ENCODE data around the gene SPEF1. TPM values are rescaled to one million over a fixed set of nuclear protein-coding genes. Genes with fewer than 3 reads are reported as not detected.

The SPEF1 gene
- total and polyA plus RNA-seq, 2 of the 13 experiments (the other 11 are each of a cell fraction or from before 2014, with no cell fraction given), result 0.11 to 0.27 TPM

- peak; percentile 93; the same call in 1 of the 2 replicates for TF ChIP-seq ZNF264 (CRISPR knock-in tag; IDR thresholded peaks at IDR 0.05)
- TF ChIP-seq ZBTB8A (CRISPR knock-in tag; IDR thresholded peaks at IDR 0.05; ENCODE audit: borderline replicate concordance, low read depth), result peak; percentile 25; the same call in 1 of the 2 replicates
Measured at GRCh38 chr20:3767427-3768341, 13.6 kb downstream of the SPEF1 start, which contains the start of gene ADISSP (continued).

DNA sequence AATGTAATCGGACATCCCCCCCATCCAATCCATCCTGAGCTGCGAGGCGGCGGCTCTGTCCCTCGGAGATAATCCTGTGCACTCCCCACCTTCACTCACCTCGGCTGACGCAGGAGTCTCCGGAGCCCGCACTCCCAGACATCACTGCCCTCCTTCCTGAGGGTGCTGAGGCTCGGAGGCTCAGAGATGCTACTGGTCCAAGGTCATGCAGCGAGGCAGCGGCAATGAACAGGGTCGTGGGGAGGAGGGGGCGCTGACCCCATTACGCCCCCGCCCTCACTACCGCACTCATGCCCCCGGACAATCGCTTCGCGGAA is 14.2 kb downstream of the SPEF1 start:
- Histone ChIP-seq H3K4me3 (replicated peaks in 1 of 3; ENCODE audit: insufficient read depth in 1 of 3, low read depth in 2 of 3, low read length in 3 of 3) (peak overlapping the region; percentile 72 to 93 (median 89)), H3K27ac (ENCODE audit: extremely low read length, insufficient read depth, low read length) (peak overlapping the region; percentile 39), H3K4me1 (ENCODE audit: insufficient read depth, low read length) (peaks cover 69% of the 10 kb centered on the region), H4K20me1 (ENCODE audit: insufficient read depth, low read length) (no peaks in the 10 kb centered on the region), H3K9me3 (ENCODE audit: low read length) (no peaks in the 10 kb centered on the region), H3K9ac (ENCODE audit: insufficient read depth, low read depth, low read length) (peak overlapping the region; percentile 81), H3K79me2 (ENCODE audit: insufficient read depth, low read length) (peaks cover 22% of the 10 kb centered on the region), H2AFZ (ENCODE audit: low read length) (no peak overlapping the region), H3K36me3 (replicated peaks in 1 of 2; ENCODE audit: control insufficient read depth in 1 of 2, insufficient read depth in 2 of 2, low read length in 2 of 2) (no peaks in the 10 kb centered on the region), H3K4me2 (ENCODE audit: low read depth, low read length) (peak overlapping the region; percentile 97), H3K27me3 (ENCODE audit: control insufficient read depth in 1 of 2, insufficient read depth in 2 of 2, low read length in 2 of 2) (no peaks in the 10 kb centered on the region)
- no peak for FAIRE-seq
- intact Hi-C loops (cut with micrococcal nuclease; ENCODE audit: unreplicated experiment) (no loop called here), in situ Hi-C loops (cut with HindIII; ENCODE audit: extremely low pct_ligation_motif_present, low pct_unique_long_range_greater_than_20kb) (no loop called here)
- BruUV-seq (replicated peaks), result TSS peak; percentile 50
- ATAC-seq, result peak; percentile 10; the same call in 2 of the 3 replicates
- ChIA-PET POLR2A (interaction anchor here (0.8 to 3.4 kb wide), 11 partner anchors 11 to 369 kb away, joined by 3 to 74 read pairs (median 7); partner anchors contain the start of genes AP5S1, CDC25B, CENPB and MAVS), CTCF (ENCODE audit: low intra/inter-chr PET ratio, low total read pairs) (no interaction called here)
- no peak for DNase-seq (ENCODE audit: low spot score)
- WGBS (ENCODE audit: low lambda C conversion rate), result 3% methylated on average over 16 of the region's 21 CpGs
- TF ChIP-seq ZEB1 (IDR thresholded peaks at IDR 0.05; ENCODE audit: insufficient replicate concordance, low read depth), result peak; percentile 36
- no peak for TF ChIP-seq SMAD3 (CRISPR knock-in tag; IDR thresholded peaks at IDR 0.05)
- TF ChIP-seq CREB1 (IDR thresholded peaks at IDR 0.05), result no peak
- no peak for TF ChIP-seq CREB1 (CRISPR knock-in tag; IDR thresholded peaks at IDR 0.05)
- no peak for TF ChIP-seq LRRFIP1 (CRISPR knock-in tag; conservative IDR thresholded peaks at IDR 0.05)
- TF ChIP-seq ZNF879 (CRISPR knock-in tag; IDR thresholded peaks at IDR 0.05), result no peak
- TF ChIP-seq ZSCAN5A (CRISPR knock-in tag; IDR thresholded peaks at IDR 0.05; ENCODE audit: borderline replicate concordance), result peak; percentile 88; the same call in 1 of the 2 replicates
- TF ChIP-seq ZNF367 (CRISPR knock-in tag; IDR thresholded peaks at IDR 0.05; ENCODE audit: borderline replicate concordance), result 0 out of 2 replicates have a peak, but pooled peaks have one; percentile 17
- TF ChIP-seq ZNF431 (CRISPR knock-in tag; IDR thresholded peaks at IDR 0.05; ENCODE audit: borderline replicate concordance, low read depth), result no peak
- no peak for TF ChIP-seq ZNF761 (CRISPR knock-in tag; conservative IDR thresholded peaks at IDR 0.05)
- TF ChIP-seq, protein P1, sequence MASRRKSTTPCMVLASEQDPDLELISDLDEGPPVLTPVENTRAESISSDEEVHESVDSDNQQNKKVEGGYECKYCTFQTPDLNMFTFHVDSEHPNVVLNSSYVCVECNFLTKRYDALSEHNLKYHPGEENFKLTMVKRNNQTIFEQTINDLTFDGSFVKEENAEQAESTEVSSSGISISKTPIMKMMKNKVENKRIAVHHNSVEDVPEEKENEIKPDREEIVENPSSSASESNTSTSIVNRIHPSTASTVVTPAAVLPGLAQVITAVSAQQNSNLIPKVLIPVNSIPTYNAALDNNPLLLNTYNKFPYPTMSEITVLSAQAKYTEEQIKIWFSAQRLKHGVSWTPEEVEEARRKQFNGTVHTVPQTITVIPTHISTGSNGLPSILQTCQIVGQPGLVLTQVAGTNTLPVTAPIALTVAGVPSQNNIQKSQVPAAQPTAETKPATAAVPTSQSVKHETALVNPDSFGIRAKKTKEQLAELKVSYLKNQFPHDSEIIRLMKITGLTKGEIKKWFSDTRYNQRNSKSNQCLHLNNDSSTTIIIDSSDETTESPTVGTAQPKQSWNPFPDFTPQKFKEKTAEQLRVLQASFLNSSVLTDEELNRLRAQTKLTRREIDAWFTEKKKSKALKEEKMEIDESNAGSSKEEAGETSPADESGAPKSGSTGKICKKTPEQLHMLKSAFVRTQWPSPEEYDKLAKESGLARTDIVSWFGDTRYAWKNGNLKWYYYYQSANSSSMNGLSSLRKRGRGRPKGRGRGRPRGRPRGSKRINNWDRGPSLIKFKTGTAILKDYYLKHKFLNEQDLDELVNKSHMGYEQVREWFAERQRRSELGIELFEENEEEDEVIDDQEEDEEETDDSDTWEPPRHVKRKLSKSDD (CRISPR knock-in tag; IDR thresholded peaks at IDR 0.05; ENCODE audit: low read depth), result no peak
- TF ChIP-seq SP4 (CRISPR knock-in tag; IDR thresholded peaks at IDR 0.05), result no peak
